H1 (cell line): ENCODE measurements around the gene SCN3A. TPM values are rescaled to one million over a fixed set of nuclear protein-coding genes. Genes with fewer than 3 reads are reported as not detected.

Experiments
- CTCF ChIA-PET: fragments of 300-600 bp; sonication (Branson Sonifier 250); formaldehyde crosslinking; loops from one replicate; lab custom pipeline; 2021; ENCODE audit not compliant: partially characterized antibody; lab: Charles Lee
- POLR2A ChIA-PET: fragments of 300-600 bp; sonication (Branson Sonifier 250); formaldehyde crosslinking; loops from one replicate; lab custom pipeline; 2021; ENCODE audit warnings: inconsistent platforms; ENCODE audit not compliant: partially characterized antibody; lab: Charles Lee
- DNase-seq, 2 experiments: peaks; one replicate each; pipeline versions ENCODE4 v3.0.0 to v3.0.0-alpha.2; 2010 to 2022; ENCODE audit warnings: low spot score in 2 of 2, low read depth in 1 of 2, mixed read lengths in 1 of 2
- FAIRE-seq: peaks from 2 replicates; lab custom pipeline; 2011; peaks lifted over from hg19 to GRCh38; lab: Jason Lieb, UNC
- H2AFZ ChIP-seq: 2 replicates; pipeline ENCODE4 v1.8.1; 2012; ENCODE audit warnings: low read length, inconsistent platforms
- H2AK5ac ChIP-seq: 2 replicates; pipeline ENCODE4 v1.6.1; 2013; ENCODE audit warnings: low read depth, low read length
- H2BK120ac ChIP-seq: replicated peaks from 2 replicates; pipeline ENCODE3; 2013; ENCODE audit warnings: low read depth, low read length, inconsistent platforms
- H2BK12ac ChIP-seq: 2 replicates; pipeline ENCODE4 v1.6.1; 2013; ENCODE audit warnings: low read depth, low read length
- H2BK15ac ChIP-seq: 2 replicates; pipeline ENCODE4 v1.6.1; 2013; ENCODE audit warnings: low read length
- H2BK20ac ChIP-seq: 2 replicates; pipeline ENCODE4 v1.6.1; 2013; ENCODE audit warnings: low read length
- H2BK5ac ChIP-seq: 2 replicates; pipeline ENCODE4 v1.6.1; 2013; ENCODE audit warnings: low read depth, low read length
- H3K14ac ChIP-seq: 2 replicates; pipeline ENCODE4 v1.6.1; 2013; ENCODE audit warnings: inconsistent platforms; ENCODE audit not compliant: insufficient read length
- H3K18ac ChIP-seq: 2 replicates; pipeline ENCODE4 v1.6.1; 2013; ENCODE audit warnings: low read length; ENCODE audit errors: extremely low read depth
- H3K23ac ChIP-seq: 2 replicates; pipeline ENCODE4 v1.6.1; 2013; ENCODE audit warnings: inconsistent platforms; ENCODE audit not compliant: insufficient read length
- H3K23me2 ChIP-seq: 2 replicates; pipeline ENCODE4 v1.6.1; 2013; ENCODE audit warnings: low read depth, low read length
- H3K27ac ChIP-seq: 2 replicates; pipeline ENCODE4 v1.6.1; 2011; ENCODE audit warnings: low read depth, low read length, inconsistent platforms
- H3K27me3 ChIP-seq, 4 experiments: replicated peaks in 1 of 4; 1 replicate in 1 of 4; 2 replicates in 3 of 4; pipeline versions ENCODE4 v1.6.1 to v1.8.1; 2011 to 2013; ENCODE audit warnings: low read length in 3 of 4, mild to moderate bottlenecking in 3 of 4, inconsistent platforms in 2 of 4, mixed read lengths in 2 of 4, moderate library complexity in 1 of 4; ENCODE audit not compliant: control insufficient read depth in 3 of 4, insufficient read depth in 3 of 4; ENCODE audit errors: extremely low read depth in 1 of 4
- H3K36me3 ChIP-seq, 4 experiments: 2 replicates each; pipeline versions ENCODE4 v1.6.1 to v1.8.1; 2011 to 2013; ENCODE audit warnings: mild to moderate bottlenecking in 4 of 4, low read length in 3 of 4, moderate library complexity in 2 of 4, control low read depth in 1 of 4, inconsistent platforms in 1 of 4; ENCODE audit not compliant: insufficient read depth in 4 of 4, control insufficient read depth in 2 of 4
- H3K4ac ChIP-seq: replicated peaks from 2 replicates; pipeline ENCODE3; 2013; ENCODE audit warnings: low read length, low read depth, mixed read lengths, inconsistent platforms; ENCODE audit not compliant: insufficient read length
- H3K4me1 ChIP-seq, 4 experiments: replicated peaks in 1 of 4; 1 replicate in 1 of 4; 2 replicates in 3 of 4; pipeline versions ENCODE4 v1.6.1 to v1.8.1; 2011 to 2013; ENCODE audit warnings: low read length in 3 of 4, inconsistent platforms in 2 of 4, mixed read lengths in 1 of 4; ENCODE audit not compliant: insufficient read depth in 4 of 4, control insufficient read depth in 3 of 4
- H3K4me2 ChIP-seq, 2 experiments: 2 replicates each; pipeline versions ENCODE4 v1.6.1 to v1.8.1; 2011 to 2013; ENCODE audit warnings: low read depth in 2 of 2, low read length in 2 of 2, control low read depth in 1 of 2, inconsistent platforms in 1 of 2, mild to moderate bottlenecking in 1 of 2; ENCODE audit not compliant: insufficient read depth in 1 of 2
- H3K4me3 ChIP-seq, 4 experiments: fragments of 200-600, 300-600 bp in 1 of 4; sonication (generic), shearing (Covaris generic), sonication (Bioruptor Twin) in 1 of 4; 2 replicates each; pipeline versions ENCODE4 v1.5.1 to v1.8.1; 2011 to 2016; ENCODE audit warnings: low read length in 4 of 4, low read depth in 3 of 4, control low read depth in 2 of 4, inconsistent platforms in 2 of 4, mild to moderate bottlenecking in 2 of 4, mixed read lengths in 1 of 4, moderate library complexity in 1 of 4; ENCODE audit not compliant: insufficient read depth in 2 of 4; ENCODE audit errors: extremely low read depth in 1 of 4
- H3K56ac ChIP-seq: replicated peaks from 2 replicates; pipeline ENCODE3; 2013; ENCODE audit warnings: low read depth, mild to moderate bottlenecking, mixed read lengths, low read length, inconsistent platforms; ENCODE audit not compliant: insufficient read length
- H3K79me1 ChIP-seq: 2 replicates; pipeline ENCODE4 v1.6.1; 2013; ENCODE audit warnings: low read depth, low read length, control low read depth
- H3K79me2 ChIP-seq, 2 experiments: 2 replicates each; pipeline versions ENCODE4 v1.6.1 to v1.8.1; 2012 to 2013; ENCODE audit warnings: low read length in 2 of 2, mild to moderate bottlenecking in 2 of 2, inconsistent platforms in 1 of 2; ENCODE audit not compliant: insufficient read depth in 2 of 2, control insufficient read depth in 1 of 2
- H3K9ac ChIP-seq, 4 experiments: replicated peaks in 1 of 4; 1 replicate in 1 of 4; 2 replicates in 3 of 4; pipeline versions ENCODE4 v1.6.1 to v1.8.1; 2011 to 2013; ENCODE audit warnings: low read depth in 3 of 4, low read length in 3 of 4, control low read depth in 2 of 4, mild to moderate bottlenecking in 2 of 4, moderate library complexity in 2 of 4, inconsistent platforms in 1 of 4; ENCODE audit errors: extremely low read depth in 1 of 4
- H3K9me3 ChIP-seq, 2 experiments: 2 replicates each; pipeline versions ENCODE4 v1.6.1 to v1.8.1; 2012 to 2013; ENCODE audit warnings: mild to moderate bottlenecking in 2 of 2, moderate library complexity in 2 of 2, control low read depth in 1 of 2, inconsistent platforms in 1 of 2, low read depth in 1 of 2, low read length in 1 of 2, mixed read lengths in 1 of 2; ENCODE audit not compliant: insufficient read depth in 2 of 2
- H4K20me1 ChIP-seq, 2 experiments: replicated peaks in 1 of 2; 2 replicates each; pipeline versions ENCODE3 to v1.8.1; 2011 to 2013; ENCODE audit warnings: inconsistent platforms in 2 of 2, low read length in 2 of 2, mild to moderate bottlenecking in 1 of 2; ENCODE audit not compliant: insufficient read depth in 2 of 2, control insufficient read depth in 1 of 2
- H4K5ac ChIP-seq: 2 replicates; pipeline ENCODE4 v1.6.1; 2013; ENCODE audit warnings: low read length, low read depth, mixed read lengths, inconsistent platforms; ENCODE audit not compliant: insufficient read length
- H4K8ac ChIP-seq: 2 replicates; pipeline ENCODE4 v1.8.0; 2013; ENCODE audit warnings: mild to moderate bottlenecking, moderate library complexity, low read length, inconsistent platforms; ENCODE audit not compliant: insufficient read depth; ENCODE audit errors: extremely low read depth
- H4K91ac ChIP-seq: replicated peaks from 2 replicates; pipeline ENCODE3; 2013; ENCODE audit warnings: low read length, mixed read lengths, inconsistent platforms; ENCODE audit not compliant: insufficient read length
- CBX5 ChIP-seq: fragments of 300-800, 300-1000 bp; sonication (generic); IDR thresholded peaks from 2 replicates; pipeline ENCODE4 v1.7.1; 2016; ENCODE audit warnings: antibody characterized with exemption, low read length, low read depth
- CHD1 ChIP-seq: IDR thresholded peaks from 2 replicates; pipeline ENCODE4 v1.6.1; 2012; ENCODE audit warnings: low read depth, low read length, improper control_type of control experiment
- CTCF ChIP-seq, 3 experiments: IDR thresholded peaks; 1 replicate in 2 of 3; 2 replicates in 1 of 3; pipeline versions ENCODE4 v1.5.1 to v1.6.1; 2011; ENCODE audit warnings: low read length in 3 of 3, mild to moderate bottlenecking in 3 of 3, inconsistent platforms in 2 of 3, low read depth in 1 of 3, moderate library complexity in 1 of 3; ENCODE audit not compliant: insufficient read depth in 1 of 3; ENCODE audit errors: control extremely low read depth in 1 of 3
- EZH2 ChIP-seq: fragments of 200-600 bp; sonication (generic); IDR thresholded peaks from 2 replicates; pipeline ENCODE4 v1.7.1; 2012; ENCODE audit warnings: low read depth, mild to moderate bottlenecking, moderate library complexity, low read length, inconsistent platforms; ENCODE audit not compliant: severe bottlenecking
- FOSL1 ChIP-seq: IDR thresholded peaks from 2 replicates; pipeline ENCODE4 v1.6.1; 2011; ENCODE audit warnings: mild to moderate bottlenecking, low read depth, low read length, moderate library complexity; ENCODE audit not compliant: insufficient read depth
- GABPA ChIP-seq: IDR thresholded peaks from 2 replicates; pipeline ENCODE4 v1.6.1; 2011; ENCODE audit warnings: mild to moderate bottlenecking, low read length, moderate library complexity, borderline replicate concordance; ENCODE audit not compliant: insufficient read depth
- GTF2F1 ChIP-seq: IDR thresholded peaks from 2 replicates; pipeline ENCODE4 v1.6.1; 2012; ENCODE audit warnings: low read depth, low read length, improper control_type of control experiment, borderline replicate concordance
- JUND ChIP-seq: IDR thresholded peaks from 2 replicates; pipeline ENCODE4 v1.6.1; 2011; ENCODE audit warnings: mild to moderate bottlenecking, improper control_type of control experiment, low read length
- MAFK ChIP-seq: IDR thresholded peaks from 2 replicates; pipeline ENCODE4 v1.6.1; 2012; ENCODE audit warnings: low read depth, mild to moderate bottlenecking, improper control_type of control experiment, low read length
- NRF1 ChIP-seq: IDR thresholded peaks from 2 replicates; pipeline ENCODE4 v1.6.1; 2011; ENCODE audit warnings: mild to moderate bottlenecking, low read depth, low read length, improper control_type of control experiment
- RAD21 ChIP-seq, 2 experiments: IDR thresholded peaks in 1 of 2; conservative IDR thresholded peaks in 1 of 2; 2 replicates each; pipeline ENCODE4 v1.6.1; 2011; ENCODE audit warnings: low read depth in 2 of 2, low read length in 2 of 2, improper control_type of control experiment in 1 of 2, inconsistent platforms in 1 of 2, mild to moderate bottlenecking in 1 of 2, moderate library complexity in 1 of 2
- SP4 ChIP-seq: IDR thresholded peaks from 2 replicates; pipeline ENCODE4 v1.6.1; 2012; ENCODE audit warnings: low read length, inconsistent platforms
- WGBS, 2 experiments: shearing (Covaris generic) in 1 of 2; methylation state at CpG; one replicate each; pipeline versions ENCODE4 v1.1.6 to v1.1.7; 2013 to 2015; ENCODE audit warnings: low lambda C conversion rate in 2 of 2, mixed read lengths in 2 of 2, inconsistent platforms in 1 of 2, low coverage in 1 of 2, missing lambda C conversion rate in 1 of 2; ENCODE audit not compliant: insufficient replicate concordance in 2 of 2, insufficient coverage in 1 of 2, insufficient read length in 1 of 2; ENCODE audit errors: extremely low coverage in 1 of 2, missing lambda C conversion rate in 1 of 2; 5-methylcytosine and 5-hydroxymethylcytosine counted together
- polyA plus RNA-seq, 7 experiments: library from polyadenylated mRNA; depleted of rRNA in 3 of 7; stranded (reverse) in 5 of 7; unstranded in 2 of 7; fragments of >200 nt in 5 of 7; fragments of 200-250 nt in 2 of 7; gene quantifications; 1 replicate in 5 of 7; 2 replicates in 1 of 7; 4 replicates in 1 of 7; pipeline versions ENCODE4 v1.2.1 to v1.2.3, GENCODE V29; 2011 to 2013; ENCODE audit warnings: missing spikeins in 2 of 7, mixed read lengths in 2 of 7
- total RNA-seq: library from RNA; stranded (reverse); fragmentation: NEBNext Ultra II Directional; extraction: Animal tissue kit (Norgen Biotek cat#: 25700); gene quantifications from 2 replicates; pipeline ENCODE4 v1.2.1, GENCODE V29; 2021

SCN3A gene
- total and polyA plus RNA-seq, 2 of the 8 experiments (the other 6 are each of a cell fraction or from before 2014, with no cell fraction given) = 0.02 TPM; not detected in 1

DNA sequence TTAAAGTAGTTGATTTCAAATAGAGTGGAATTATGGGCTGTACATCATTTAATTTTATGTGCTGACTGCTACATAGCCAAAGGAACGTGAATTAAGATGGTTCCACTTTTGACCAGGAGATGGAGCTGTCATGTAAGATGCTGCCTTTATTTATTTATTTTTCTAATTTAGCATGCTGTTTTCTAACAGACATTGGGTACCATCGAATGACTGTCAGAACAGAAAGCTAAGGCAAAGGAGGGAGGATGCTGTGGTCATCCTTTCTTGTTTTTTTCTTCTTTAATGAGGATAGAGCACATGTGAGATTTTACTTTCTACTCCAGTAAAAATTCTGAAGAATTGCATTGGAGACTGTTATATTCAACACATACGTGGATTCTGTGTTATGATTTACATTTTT lies 35.4 kb upstream of the SCN3A start, which contains the start of gene SCN2A:
TSS of gene SCN2A (plus strand) at position 185 of the 400 bp plus-strand sequence. CDS start 56,410 bp downstream, outside the sequence.
- H3K79me2 ChIP-seq = no peaks in the 10 kb centered on the region
- POLR2A ChIA-PET = no interaction called here

More for the DNA sequence above, 35.4 kb upstream of the SCN3A start, which contains the start of gene SCN2A:
- TF ChIP-seq RAD21 (IDR thresholded peaks at IDR 0.05 in 1 of 2, conservative IDR thresholded peaks at IDR 0.05 in 1 of 2; ENCODE audit: low read depth in 2 of 2, low read length in 2 of 2) (peak; percentile 80), EZH2 (no peak), GABPA (no peak), CTCF (IDR thresholded peaks at IDR 0.05; ENCODE audit: control extremely low read depth in 1 of 3, insufficient read depth in 1 of 3, low read depth in 1 of 3, low read length in 3 of 3) (peak in 2 of 3 experiments; percentile 61 to 63; a peak in 3 of 4 replicates), CBX5 (no peak), SP4 (no peak), GTF2F1 (no peak), FOSL1 (no peak), CHD1 (no peak), MAFK (no peak), NRF1 (no peak), JUND (no peak)
- H3K9ac ChIP-seq = no peak within 1 kb of the TSS
- H4K5ac ChIP-seq = no peak within 1 kb of the TSS
- H3K36me3 ChIP-seq = no peaks in the 10 kb centered on the region
- H4K91ac ChIP-seq = no peak within 1 kb of the TSS
- no peak within 1 kb of the TSS for H3K14ac ChIP-seq
- H3K9me3 ChIP-seq = no peaks in the 10 kb centered on the region
- H3K4me3 ChIP-seq = no peak within 1 kb of the TSS
- no peak within 1 kb of the TSS for H2AK5ac ChIP-seq
- H2BK120ac ChIP-seq = no peak within 1 kb of the TSS
- no peak within 1 kb of the TSS for H2AFZ ChIP-seq
- no peaks in the 10 kb centered on the region for H4K20me1 ChIP-seq
- H3K4me1 ChIP-seq = no peaks in the 10 kb centered on the region
- no peak within 1 kb of the TSS for H3K56ac ChIP-seq
- H3K27me3 ChIP-seq = no peaks in the 10 kb centered on the region
- H2BK15ac ChIP-seq = no peak within 1 kb of the TSS
- no peaks in the 10 kb centered on the region for H3K23me2 ChIP-seq
- DNase-seq (no peak), FAIRE-seq (peak; percentile 62)
- H4K8ac ChIP-seq = no peak within 1 kb of the TSS
- H3K79me1 ChIP-seq = no peaks in the 10 kb centered on the region
- H3K27ac ChIP-seq = no peak within 1 kb of the TSS
- CTCF ChIA-PET = interaction anchor here (0.6 to 2.6 kb wide), 44 partner anchors 10 to 708 kb away, joined by 3 to 19 read pairs (median 4); partner anchors contain the start of gene SCN3A
- H2BK20ac ChIP-seq = no peak within 1 kb of the TSS
- no peak within 1 kb of the TSS for H3K18ac ChIP-seq
- H3K4ac ChIP-seq = no peak within 1 kb of the TSS
- no peak within 1 kb of the TSS for H3K4me2 ChIP-seq
- WGBS, 2 experiments = 57% methylated on average over 3 of the region's 3 CpGs; no CpG with 5 or more reads in 1 of the 2 experiments
- H2BK5ac ChIP-seq = no peak within 1 kb of the TSS
- H2BK12ac ChIP-seq = no peak within 1 kb of the TSS
- H3K23ac ChIP-seq = no peak within 1 kb of the TSS
